Hepatocyte (in vitro differentiated cells): ENCODE measurements around the gene NDC80.

Experiments
- CTCF ChIP-seq: fragments of 200-600 bp; sonication (generic); IDR thresholded peaks from 2 replicates; pipeline ENCODE4 v1.5.1; 2016; ENCODE audit warnings: antibody characterized with exemption, mild to moderate bottlenecking; ENCODE audit not compliant: poor library complexity
- EZH2phosphoT487 ChIP-seq: fragments of 200-600 bp; sonication (generic); IDR thresholded peaks from one replicate; pipeline ENCODE4 v1.6.1; 2018; ENCODE audit warnings: antibody characterized with exemption, mild to moderate bottlenecking, low read depth, moderate library complexity; ENCODE audit not compliant: unreplicated experiment, severe bottlenecking

- TF ChIP-seq CTCF (no peak), EZH2phosphoT487 (no peak)
These were observed 83.0 kb downstream of the NDC80 start for GRCh38 chr18:2654169-2654927.
